DMS53 (cell line): ENCODE data around the gene MLLT1.

Source experiments
- DNase-seq: peaks from one replicate; lab custom pipeline; 2025; lab: John Stamatoyannopoulos, UW

The MLLT1 gene

GRCh38 chr19:6209680-6210079 is 70.1 kb downstream of the MLLT1 start:
- DNase-seq: no peak

GRCh38 chr19:6209233-6209632 is 70.5 kb downstream of the MLLT1 start:
- no peak for DNase-seq

GRCh38 chr19:6204866-6205723 is 74.7 kb downstream of the MLLT1 start:
- DNase-seq: no peak

GRCh38 chr19:6204212-6204611 is 75.6 kb downstream of the MLLT1 start:
- no peak for DNase-seq

GRCh38 chr19:6199240-6199994 is 80.4 kb downstream of the MLLT1 start:
- DNase-seq: peak; percentile 97

GRCh38 chr19:6198896-6199239 is 80.9 kb downstream of the MLLT1 start:
- DNase-seq: peak; percentile 62

GRCh38 chr19:6196361-6196760 is 83.4 kb downstream of the MLLT1 start:
- no peak for DNase-seq

GRCh38 chr19:6188811-6189210 is 91.0 kb downstream of the MLLT1 start:
- no peak for DNase-seq

- no peak for DNase-seq
These were observed 92.4 kb downstream of the MLLT1 start for GRCh38 chr19:6187374-6187773.

GRCh38 chr19:6185835-6186834 is 93.6 kb downstream of the MLLT1 start:
- no peak for DNase-seq

GRCh38 chr19:6185093-6185834 is 94.5 kb downstream of the MLLT1 start:
- no peak for DNase-seq

- no peak for DNase-seq
These were observed 98.7 kb downstream of the MLLT1 start for GRCh38 chr19:6181119-6181518.

- no peak for DNase-seq
These were observed 106.6 kb downstream of the MLLT1 start for GRCh38 chr19:6173190-6173589.

GRCh38 chr19:6172074-6172863 is 107.5 kb downstream of the MLLT1 start:
- DNase-seq: no peak

GRCh38 chr19:6167115-6167514 is 112.7 kb downstream of the MLLT1 start:
- no peak for DNase-seq

- no peak for DNase-seq
These were observed 114.8 kb downstream of the MLLT1 start for GRCh38 chr19:6164906-6165531.

- DNase-seq: peak; percentile 37
These were observed 118.4 kb downstream of the MLLT1 start for GRCh38 chr19:6161271-6161850.
